HG02973 (cell line): ENCODE data around the gene SCN9A.
"Not testable (repeated sequence)": the region's sequence is repeated elsewhere in the genome, so short reads cannot be mapped to it uniquely, and the experiment has no call there.

Experiments used
- ATAC-seq: cut with Tn5 transposase; IDR thresholded peaks from one replicate; pipeline ENCODE4 v1.9.1; 2021; ENCODE audit warnings: moderate library complexity; ENCODE audit not compliant: unreplicated experiment

SCN9A gene

GRCh38 chr2:166375736-166376487 is at the start of gene SCN9A:
TSS of gene SCN9A (minus strand) at chr2:166375944. CDS start at chr2:166311756, 64,188 bp downstream.
- peak; percentile 47 for ATAC-seq

- ATAC-seq: no peak
Observed at GRCh38 chr2:166424841-166425240, 49.1 kb upstream of the SCN9A start.

- no peak for ATAC-seq
Observed at GRCh38 chr2:166419616-166419934, 43.8 kb upstream of the SCN9A start.

GRCh38 chr2:166418853-166419615 is 43.3 kb upstream of the SCN9A start:
- no peak for ATAC-seq

GRCh38 chr2:166417669-166418068 is 41.9 kb upstream of the SCN9A start:
- no peak for ATAC-seq

GRCh38 chr2:166413255-166413654 is 37.5 kb upstream of the SCN9A start:
- ATAC-seq: no peak

- ATAC-seq: no peak
Observed at GRCh38 chr2:166411473-166412230, 35.9 kb upstream of the SCN9A start.

GRCh38 chr2:166410828-166411472 is 35.2 kb upstream of the SCN9A start:
- ATAC-seq: no peak

- not testable (repeated sequence) for ATAC-seq
Observed at GRCh38 chr2:166407746-166408145, 32.0 kb upstream of the SCN9A start.

- ATAC-seq: no peak
Observed at GRCh38 chr2:166406374-166406773, 30.6 kb upstream of the SCN9A start.

GRCh38 chr2:166405569-166405926 is 29.8 kb upstream of the SCN9A start:
- no peak for ATAC-seq

- no peak for ATAC-seq
Observed at GRCh38 chr2:166404831-166405568, 29.3 kb upstream of the SCN9A start.

- ATAC-seq: no peak
Observed at GRCh38 chr2:166394245-166394644, 18.5 kb upstream of the SCN9A start.

GRCh38 chr2:166393008-166393407 is 17.3 kb upstream of the SCN9A start:
- no peak for ATAC-seq

GRCh38 chr2:166388481-166389070 is 12.8 kb upstream of the SCN9A start:
- no peak for ATAC-seq

- no peak for ATAC-seq
Observed at GRCh38 chr2:166385313-166385712, 9.6 kb upstream of the SCN9A start.

GRCh38 chr2:166384774-166385173 is 9.0 kb upstream of the SCN9A start:
- ATAC-seq: no peak

GRCh38 chr2:166382448-166382847 is 6.7 kb upstream of the SCN9A start:
- no peak for ATAC-seq

- ATAC-seq: no peak
Observed at GRCh38 chr2:166380615-166381014, 4.9 kb upstream of the SCN9A start.

- ATAC-seq: no peak
Observed at GRCh38 chr2:166376873-166377272, 1.1 kb upstream of the SCN9A start.
